Mammary epithelial cell (primary cell): ENCODE results near the gene GRIN2A.

ENCODE experiments used
- CTCF ChIP-seq, 2 donors: IDR thresholded peaks in 1 of 2; conservative IDR thresholded peaks in 1 of 2; 2 replicates each; pipeline ENCODE4 v1.5.1; 2011 to 2012; ENCODE audit warnings: inconsistent platforms in 2 of 2, low read length in 2 of 2, mild to moderate bottlenecking in 2 of 2, control low read depth in 1 of 2, low read depth in 1 of 2; ENCODE audit not compliant: insufficient read depth in 1 of 2; ENCODE audit errors: extremely low read depth in 1 of 2
- EZH2 ChIP-seq: IDR thresholded peaks from 2 replicates; pipeline ENCODE4 v1.6.1; 2012; ENCODE audit warnings: low read length, inconsistent platforms, borderline replicate concordance

GRCh38 chr16:9869776-9870175 is 312.5 kb downstream of the GRIN2A start:
- no peak for TF ChIP-seq CTCF (conservative IDR thresholded peaks at IDR 0.05 in 1 of 2, IDR thresholded peaks at IDR 0.05 in 1 of 2; ENCODE audit: extremely low read depth in 1 of 2, insufficient read depth in 1 of 2, low read depth in 1 of 2, low read length in 2 of 2)
- TF ChIP-seq EZH2, result no peak
